ENCODE measurements around the gene SNTG2. TPM values are rescaled to one million over a fixed set of nuclear protein-coding genes. Genes with fewer than 3 reads are reported as not detected.

Gene SNTG2
- total and polyA plus RNA-seq, 2 of the 13 experiments (the other 11 are each of a cell fraction or from before 2014, with no cell fraction given) = not detected

GRCh38 chr2:1101011-1101782, 150.5 kb downstream of the SNTG2 start:
- TF ChIP-seq JUN (CRISPR knock-in tag; IDR thresholded peaks at IDR 0.05) = no peak
- no peak for TF ChIP-seq ZNF605 (CRISPR knock-in tag; IDR thresholded peaks at IDR 0.05)
- TF ChIP-seq ZNF333 (CRISPR knock-in tag; IDR thresholded peaks at IDR 0.05; ENCODE audit: borderline replicate concordance) = no peak
- no peak for TF ChIP-seq SKI (IDR thresholded peaks at IDR 0.05; ENCODE audit: partially characterized antibody)
- TF ChIP-seq ARNT2 (CRISPR knock-in tag; IDR thresholded peaks at IDR 0.05; ENCODE audit: low read depth) = no peak
- TF ChIP-seq ZNF615 (CRISPR knock-in tag; IDR thresholded peaks at IDR 0.05; ENCODE audit: borderline replicate concordance) = no peak
- TF ChIP-seq ZNF432 (CRISPR knock-in tag; IDR thresholded peaks at IDR 0.05; ENCODE audit: borderline replicate concordance) = no peak
- TF ChIP-seq MLLT10 (CRISPR knock-in tag; IDR thresholded peaks at IDR 0.05) = no peak
- no peak for TF ChIP-seq MBNL3 (CRISPR knock-in tag; conservative IDR thresholded peaks at IDR 0.05)
- TF ChIP-seq HMG20A (CRISPR knock-in tag; IDR thresholded peaks at IDR 0.05; ENCODE audit: borderline replicate concordance) = no peak
- no peak for TF ChIP-seq ZBTB2 (CRISPR knock-in tag; IDR thresholded peaks at IDR 0.05; ENCODE audit: low read depth)
- TF ChIP-seq ZFX (CRISPR knock-in tag; IDR thresholded peaks at IDR 0.05; ENCODE audit: low read depth) = no peak
- no peak for TF ChIP-seq ZNF644 (CRISPR knock-in tag; IDR thresholded peaks at IDR 0.05; ENCODE audit: low read depth)
- no peak for TF ChIP-seq ZNF691 (CRISPR knock-in tag; IDR thresholded peaks at IDR 0.05; ENCODE audit: borderline replicate concordance, low read depth)
- no peak for TF ChIP-seq NR2F1 (CRISPR knock-in tag; IDR thresholded peaks at IDR 0.05)
- Histone ChIP-seq H3K9me3 (ENCODE audit: low read length) (no peaks in the 10 kb centered on the region), H3K9ac (ENCODE audit: insufficient read depth, low read depth, low read length) (no peak overlapping the region), H3K27ac (ENCODE audit: extremely low read length, insufficient read depth, low read length) (no peak overlapping the region), H3K4me2 (ENCODE audit: low read depth, low read length) (no peak overlapping the region), H3K4me1 (ENCODE audit: insufficient read depth, low read length) (no peaks in the 10 kb centered on the region), H4K20me1 (ENCODE audit: insufficient read depth, low read length) (no peaks in the 10 kb centered on the region), H3K27me3 (ENCODE audit: control insufficient read depth in 1 of 2, insufficient read depth in 2 of 2, low read length in 2 of 2) (peaks cover 3 to 71% of the 10 kb centered on the region in 2 experiments; a peak in 4 of 5 replicates), H3K36me3 (replicated peaks in 1 of 2; ENCODE audit: control insufficient read depth in 1 of 2, insufficient read depth in 2 of 2, low read length in 2 of 2) (no peaks in the 10 kb centered on the region), H2AFZ (ENCODE audit: low read length) (no peak overlapping the region), H3K79me2 (ENCODE audit: insufficient read depth, low read length) (no peaks in the 10 kb centered on the region), H3K4me3 (replicated peaks in 1 of 3; ENCODE audit: insufficient read depth in 1 of 3, low read depth in 2 of 3, low read length in 3 of 3) (no peak overlapping the region)
- ChIA-PET POLR2A (no interaction called here), CTCF (ENCODE audit: low intra/inter-chr PET ratio, low total read pairs) (no interaction called here)
- intact Hi-C loops (cut with micrococcal nuclease; ENCODE audit: unreplicated experiment) (no loop called here), in situ Hi-C loops (cut with HindIII; ENCODE audit: extremely low pct_ligation_motif_present, low pct_unique_long_range_greater_than_20kb) (no loop called here)
- no TSS peak for BruUV-seq (replicated peaks)
- no peak for ATAC-seq
- no peak for DNase-seq (ENCODE audit: low spot score)
- no peak for FAIRE-seq
- WGBS (ENCODE audit: low lambda C conversion rate) = 3% methylated on average over 8 of the region's 10 CpGs
